HG02588 (cell line): ENCODE measurements around the gene RIN3.
"Not testable (repeated sequence)": the region's sequence is repeated elsewhere in the genome, so short reads cannot be mapped to it uniquely, and the experiment has no call there.

Source experiments
- ATAC-seq: cut with Tn5 transposase; IDR thresholded peaks from one replicate; pipeline ENCODE4 v1.9.1; 2021; ENCODE audit warnings: mild to moderate bottlenecking, moderate library complexity; ENCODE audit not compliant: unreplicated experiment

RIN3 gene

DNA sequence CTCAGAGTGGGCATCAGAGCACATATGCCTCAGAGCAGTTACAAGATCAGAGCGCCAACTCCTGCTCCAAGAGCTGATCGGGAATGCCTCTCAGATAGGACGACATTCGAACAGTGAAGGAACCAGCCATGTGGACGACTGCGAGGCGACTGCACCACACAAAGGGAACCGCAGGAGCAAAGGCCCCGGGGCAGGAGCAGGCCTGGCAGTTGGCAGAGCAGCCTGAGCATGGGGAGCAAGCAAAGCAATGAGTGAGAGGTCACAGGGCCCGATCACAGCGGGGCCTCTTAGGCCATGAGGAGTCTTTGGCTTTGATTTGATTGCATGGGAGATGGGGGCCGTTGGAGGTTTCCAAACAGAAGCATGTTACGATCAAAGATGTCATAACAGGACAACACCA is 144.6 kb downstream of the RIN3 start:
- no peak for ATAC-seq

DNA sequence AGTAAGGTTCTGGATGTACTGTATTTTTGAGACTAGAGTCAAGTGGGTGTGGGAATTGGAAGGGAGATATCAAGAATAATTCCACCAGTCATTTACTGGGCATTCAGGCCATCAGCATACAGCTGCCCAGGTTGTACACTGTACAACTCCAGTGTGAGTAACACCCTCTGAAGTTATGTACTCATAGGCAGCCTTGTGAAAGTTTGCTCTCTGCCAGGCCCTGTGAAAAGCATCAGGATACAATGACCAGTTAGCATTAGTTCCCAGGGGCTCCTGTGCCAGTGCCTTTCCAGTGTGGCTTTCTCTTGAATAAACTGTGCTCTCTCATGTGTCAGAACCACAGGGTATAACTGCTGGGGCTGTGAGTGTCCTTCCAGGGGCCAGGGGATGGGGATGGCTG is 145.1 kb downstream of the RIN3 start:
- no peak for ATAC-seq

DNA sequence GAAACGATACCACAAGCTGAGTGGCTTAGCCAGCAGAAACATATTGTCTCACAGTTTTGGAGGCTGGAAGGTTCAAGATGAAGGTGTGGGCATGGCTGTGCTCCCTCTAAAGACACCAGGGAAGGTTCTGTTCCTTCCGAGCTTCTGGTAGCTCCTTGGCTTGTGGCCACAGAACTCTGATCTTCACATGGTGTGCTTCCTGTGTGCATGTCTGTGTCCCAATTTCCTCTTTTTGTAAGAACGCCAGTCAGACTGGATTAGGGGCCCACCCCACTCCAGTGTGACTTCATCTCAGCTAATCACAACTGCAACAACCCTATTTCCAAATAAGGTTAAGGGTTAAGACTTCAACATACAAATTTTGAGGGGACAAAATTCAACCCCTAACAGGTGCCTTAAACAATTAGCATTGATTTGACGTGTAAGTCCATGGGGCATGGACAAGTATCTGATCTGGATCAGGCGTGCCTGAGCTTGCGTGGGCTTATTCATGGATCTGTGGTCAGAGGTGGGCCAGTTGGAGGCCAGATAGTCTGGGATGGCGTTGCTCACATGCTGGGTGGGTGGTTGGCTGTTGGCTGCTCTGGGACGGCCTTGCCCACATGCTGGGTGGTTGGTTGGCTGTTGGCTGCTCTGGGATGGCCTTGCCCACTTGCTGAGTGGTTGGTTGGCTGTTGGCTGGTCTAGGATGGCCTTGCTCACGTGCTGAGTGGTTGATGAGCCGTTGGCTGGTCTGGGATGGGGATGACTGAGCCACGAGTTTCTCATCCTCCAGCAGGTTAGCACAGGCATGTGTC is 146.4 kb downstream of the RIN3 start:
- no peak for ATAC-seq

DNA sequence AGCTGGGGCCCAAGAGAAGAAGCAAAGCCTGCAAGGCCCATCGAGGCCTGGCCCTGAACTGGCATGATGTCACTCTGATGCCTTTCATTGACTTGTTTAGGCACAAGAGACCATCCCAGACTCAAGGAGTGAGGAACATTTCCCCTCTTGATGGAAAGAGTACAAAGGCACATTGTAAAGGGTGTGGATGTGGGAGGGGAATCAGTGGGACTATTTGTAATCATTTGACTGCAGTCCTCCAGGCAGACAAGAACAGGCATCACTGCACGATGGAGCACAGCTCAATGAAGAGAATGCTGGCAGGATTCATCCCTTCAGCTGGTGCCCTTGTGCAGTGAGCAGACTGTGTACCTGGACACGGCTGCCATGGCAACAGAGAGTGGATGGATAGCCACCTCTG is 147.0 kb downstream of the RIN3 start:
- ATAC-seq = no peak

DNA sequence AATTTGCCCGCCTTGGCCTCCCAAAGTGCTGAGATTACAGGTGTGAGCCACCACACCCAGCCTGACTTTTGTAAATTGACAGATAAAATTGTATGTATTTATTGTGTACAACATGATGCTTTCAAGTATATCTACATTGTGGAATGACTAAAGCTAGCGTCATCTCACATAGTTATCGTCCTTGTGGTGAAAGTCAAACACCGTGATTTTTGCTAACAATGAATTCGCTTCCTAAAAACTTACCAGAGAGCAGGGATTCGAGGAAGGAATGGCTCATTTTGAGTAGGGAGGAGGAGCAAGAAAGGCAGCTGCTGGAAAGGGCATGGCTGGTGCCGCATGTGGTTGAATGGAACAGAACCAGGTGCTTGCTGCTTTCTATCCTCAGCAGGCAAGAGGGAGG is 149.5 kb downstream of the RIN3 start:
- ATAC-seq = no peak

GRCh38 chr14:92665661-92666110 is 152.1 kb downstream of the RIN3 start:
- ATAC-seq = no peak

DNA sequence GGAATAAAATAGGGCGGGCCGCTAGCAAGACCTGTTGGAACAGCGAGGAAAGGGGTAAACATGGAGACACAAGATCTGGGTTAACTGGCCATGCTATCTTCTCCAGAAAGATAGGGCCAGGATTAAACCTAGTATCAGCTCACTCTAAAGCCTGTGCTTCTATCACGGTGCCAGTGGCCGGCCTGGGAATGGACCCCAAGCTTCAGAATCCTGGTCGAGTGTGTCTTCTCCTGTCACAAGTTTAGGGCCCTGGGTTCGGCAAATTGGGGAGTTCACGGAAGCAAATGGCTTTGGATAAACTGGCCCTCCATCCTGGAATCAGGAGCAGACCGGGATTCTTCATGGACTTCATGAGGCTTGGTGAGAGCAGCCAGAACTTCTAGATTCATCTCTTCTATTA is 152.7 kb downstream of the RIN3 start:
- ATAC-seq = no peak

- no peak for ATAC-seq
Measured at GRCh38 chr14:92668276-92668973, 154.8 kb downstream of the RIN3 start.

DNA sequence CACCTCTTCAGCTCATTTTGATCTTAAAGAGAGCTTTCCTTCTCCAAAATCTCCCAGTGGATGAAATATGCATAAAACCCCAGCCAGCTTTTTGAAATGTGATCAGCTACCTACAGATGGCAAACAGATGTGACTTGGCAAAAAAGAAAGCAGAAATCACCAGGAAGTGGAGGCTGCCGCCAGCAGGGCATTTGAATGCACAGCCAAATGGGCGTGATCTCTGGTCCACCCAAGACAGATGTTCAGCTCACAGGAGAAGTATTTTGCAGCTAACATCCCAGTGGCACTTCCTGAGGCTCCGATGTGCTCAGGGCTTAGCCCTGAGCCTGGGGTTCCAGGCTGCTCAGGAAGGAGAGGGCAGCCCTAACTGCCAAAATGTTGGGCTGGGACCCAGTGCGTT is 156.6 kb downstream of the RIN3 start:
- ATAC-seq = no peak

GRCh38 chr14:92670643-92671366 is 157.2 kb downstream of the RIN3 start:
- no peak for ATAC-seq

DNA sequence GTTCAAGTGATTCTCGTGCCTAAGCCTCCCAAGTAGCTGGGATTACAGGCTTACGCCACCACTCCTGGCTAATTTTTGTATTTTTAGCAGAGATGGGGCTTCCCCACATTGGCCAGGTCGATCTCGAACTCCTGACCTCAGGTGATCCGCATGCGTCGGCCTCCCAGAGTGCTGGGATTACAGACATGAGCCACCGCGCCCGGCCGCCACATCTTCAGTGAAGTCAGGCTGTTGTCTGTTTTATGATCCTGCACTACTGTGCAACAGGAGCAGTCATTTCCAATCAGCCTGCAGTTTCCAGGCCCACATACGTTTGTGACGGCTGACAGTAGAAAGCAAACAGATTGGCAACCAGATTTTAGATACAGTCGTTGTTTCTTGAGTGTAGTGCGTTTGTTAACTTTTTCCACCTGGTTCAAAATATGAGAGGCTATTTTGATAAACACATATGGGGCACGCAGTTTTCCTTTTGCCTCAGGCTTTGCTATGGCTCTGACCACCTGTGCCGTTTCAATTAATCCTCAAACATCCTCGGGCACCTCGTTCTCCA is 160.1 kb downstream of the RIN3 start:
- ATAC-seq = no peak

GRCh38 chr14:92675421-92675820 is 161.8 kb downstream of the RIN3 start:
- no peak for ATAC-seq

- no peak for ATAC-seq
Measured at GRCh38 chr14:92675976-92676375, 162.4 kb downstream of the RIN3 start.

GRCh38 chr14:92676403-92677086 is 163.0 kb downstream of the RIN3 start:
- no peak for ATAC-seq

DNA sequence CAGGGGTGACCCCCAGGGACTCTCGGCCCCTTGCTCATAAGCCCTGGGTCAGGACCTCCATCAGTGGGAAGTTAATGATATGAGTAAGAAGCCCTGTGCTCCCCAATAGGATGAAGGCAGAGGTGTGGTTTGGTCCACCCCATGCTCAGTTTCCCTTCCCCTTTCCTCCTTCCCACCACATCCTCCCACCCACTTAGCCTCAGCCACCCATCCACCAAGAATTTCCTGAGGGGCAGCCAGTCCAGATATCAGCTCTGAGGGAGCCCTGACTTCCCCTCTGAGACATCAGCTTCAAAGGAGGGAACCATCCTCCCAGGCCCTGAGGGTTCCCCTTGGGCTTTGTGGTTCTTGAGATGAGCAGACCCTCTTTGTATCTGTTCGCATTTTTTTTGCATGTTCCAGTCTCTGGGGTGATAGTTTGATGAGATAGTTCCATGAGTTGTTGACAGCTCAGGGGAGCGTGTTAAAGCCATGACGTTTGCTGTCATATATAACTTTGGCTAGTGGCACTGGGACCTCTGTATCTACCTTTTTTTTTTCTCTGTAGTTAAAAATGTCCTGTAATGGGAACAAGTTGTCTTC is 163.6 kb downstream of the RIN3 start:
- peak; percentile 70 for ATAC-seq

GRCh38 chr14:92677955-92678354 is 164.4 kb downstream of the RIN3 start:
- no peak for ATAC-seq

- no peak for ATAC-seq
Measured at GRCh38 chr14:92678766-92679165, 165.2 kb downstream of the RIN3 start.

DNA sequence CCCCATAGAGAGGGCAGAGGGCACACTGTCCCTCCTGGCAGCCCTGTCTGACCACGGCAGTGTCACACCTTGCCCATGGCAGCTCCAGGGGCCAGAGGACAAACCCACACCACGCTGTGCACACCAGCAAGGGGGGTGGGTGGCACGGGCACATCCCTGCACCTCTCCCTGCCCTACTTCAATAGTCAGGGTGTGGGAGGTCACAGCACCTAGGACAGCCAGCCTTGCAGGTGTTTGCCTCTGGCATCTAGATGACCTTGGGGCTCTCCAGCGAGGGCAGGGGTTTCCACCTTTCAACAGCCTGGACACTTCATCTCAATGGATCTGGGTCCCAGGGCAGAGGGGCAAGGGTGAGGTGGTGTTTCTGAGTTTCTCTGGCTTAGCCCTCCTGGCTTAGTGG is 165.7 kb downstream of the RIN3 start:
- no peak for ATAC-seq

DNA sequence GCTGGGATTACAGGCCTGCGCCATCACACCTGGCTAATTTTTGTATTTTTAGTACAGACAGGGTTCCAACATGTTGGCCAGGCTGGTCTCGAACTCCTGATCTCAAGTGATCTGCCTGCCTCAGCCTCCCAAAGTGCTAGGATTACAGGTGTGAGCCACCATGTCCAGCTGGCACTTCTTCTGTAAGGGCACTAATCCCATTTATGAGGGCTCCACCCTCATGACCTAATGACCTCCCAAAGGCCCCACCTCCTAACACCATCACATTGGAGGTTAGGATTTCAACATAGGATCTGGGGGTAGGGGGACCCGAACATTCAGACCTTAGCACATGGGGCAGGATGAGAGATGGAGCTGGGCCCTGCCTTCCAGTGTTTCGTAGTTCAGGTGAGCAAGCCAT is 166.7 kb downstream of the RIN3 start:
- not testable (repeated sequence) for ATAC-seq
